ENCODE data around the gene IGSF3.
"Not testable (repeated sequence)": the region's sequence is repeated elsewhere in the genome, so short reads cannot be mapped to it uniquely, and the experiment has no call there.

The IGSF3 gene

DNA sequence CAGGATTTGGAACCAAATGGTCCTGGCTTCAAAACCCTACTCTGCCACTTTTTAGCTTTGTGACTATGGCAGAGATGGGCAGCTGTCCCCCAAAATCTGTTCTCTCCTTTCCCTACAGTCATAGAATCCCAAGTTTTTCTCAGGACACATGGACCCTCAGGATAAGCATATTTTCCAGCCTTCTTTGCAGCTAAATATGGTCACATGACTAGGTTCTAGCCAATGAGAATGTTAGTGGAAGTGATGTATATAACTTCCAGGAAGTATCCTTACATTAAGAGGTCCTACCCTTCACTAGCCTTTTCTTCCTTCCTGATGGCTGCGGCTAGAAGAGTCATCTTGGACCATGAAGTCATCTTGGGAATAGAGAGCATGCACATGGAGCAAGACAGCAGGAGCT lies 5.9 kb downstream of the IGSF3 start:
- no peak for DNase-seq (ENCODE audit: low spot score)

DNA sequence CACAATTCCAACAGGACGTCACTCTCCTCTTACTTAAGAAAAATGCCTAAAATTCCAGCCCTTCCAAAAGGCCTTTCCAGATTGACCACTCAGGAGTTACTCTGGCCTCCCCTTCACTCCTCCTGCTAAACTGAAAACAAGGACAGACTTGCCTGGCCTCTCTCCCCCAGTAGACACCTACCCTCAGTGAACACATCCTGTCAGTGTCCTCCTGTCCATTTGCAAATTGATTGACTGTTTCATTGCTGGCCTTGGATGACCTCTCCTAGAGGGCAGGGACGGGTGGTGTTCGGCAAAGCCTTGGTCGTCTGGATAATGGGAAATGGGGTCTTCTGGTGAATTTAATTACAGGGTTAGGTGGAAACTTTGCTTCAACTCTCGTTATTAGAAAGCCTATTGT lies 8.9 kb downstream of the IGSF3 start:
- DNase-seq (ENCODE audit: low spot score), result not testable (repeated sequence)

DNA sequence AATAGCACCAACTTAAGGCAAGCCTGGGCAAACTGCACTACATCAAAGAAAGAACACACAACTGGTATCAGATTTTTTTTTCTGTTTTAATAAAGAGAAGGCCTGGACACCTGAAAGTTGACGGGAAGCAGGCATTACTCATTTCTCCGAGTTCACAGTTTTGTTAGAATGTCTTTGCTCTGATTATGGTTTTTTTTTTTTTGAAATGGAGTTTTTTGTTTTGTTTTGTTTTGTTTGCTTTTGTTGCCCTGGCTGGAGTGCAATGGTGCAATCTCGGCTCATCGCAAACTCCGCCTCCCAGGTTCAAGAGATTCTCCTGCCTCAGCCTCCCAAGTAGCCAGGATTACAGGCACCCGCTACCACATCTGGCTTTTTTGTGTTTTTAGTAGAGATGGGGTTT lies 9.7 kb downstream of the IGSF3 start:
- DNase-seq (ENCODE audit: low spot score), result not testable (repeated sequence)

DNA sequence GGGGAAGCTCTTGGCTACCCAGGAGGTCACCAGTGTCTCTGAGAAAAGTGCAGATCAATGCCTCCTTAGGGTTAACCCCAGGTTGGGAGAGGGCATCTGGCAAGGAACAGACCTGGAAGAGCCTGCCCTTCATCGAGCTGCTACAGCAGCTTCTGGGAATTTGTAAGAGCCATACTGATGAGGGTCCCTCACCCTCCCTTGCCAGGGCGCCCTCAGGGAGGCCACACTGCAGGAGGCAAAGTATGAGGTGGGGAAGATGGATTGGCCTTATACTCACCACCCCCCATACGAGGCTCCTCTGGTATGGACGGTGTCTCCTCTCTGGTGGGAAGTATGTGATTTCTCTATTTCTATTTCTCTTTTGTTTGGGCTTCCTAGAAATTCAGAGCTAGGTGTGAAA lies 13.2 kb downstream of the IGSF3 start:
- no peak for DNase-seq (ENCODE audit: low spot score)

DNA sequence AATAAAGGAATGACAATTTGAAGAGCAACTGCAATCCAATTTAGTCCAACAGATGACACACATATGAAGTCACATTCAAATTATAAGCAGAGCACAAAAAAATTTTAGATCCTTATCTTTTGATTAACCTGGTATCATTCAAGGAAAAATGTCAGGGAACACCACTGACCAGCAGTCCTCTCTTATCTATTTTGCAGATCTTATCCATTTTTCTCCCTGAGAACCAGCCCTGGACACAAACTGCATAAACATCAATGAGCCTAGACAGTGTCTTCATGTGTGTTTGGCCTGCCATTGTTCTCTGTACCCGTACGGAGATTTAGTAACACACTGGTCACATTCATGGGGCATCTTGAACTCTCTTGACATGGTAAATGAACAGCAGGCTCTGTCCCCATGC lies 14.9 kb downstream of the IGSF3 start:
- not testable (repeated sequence) for DNase-seq (ENCODE audit: low spot score)

DNA sequence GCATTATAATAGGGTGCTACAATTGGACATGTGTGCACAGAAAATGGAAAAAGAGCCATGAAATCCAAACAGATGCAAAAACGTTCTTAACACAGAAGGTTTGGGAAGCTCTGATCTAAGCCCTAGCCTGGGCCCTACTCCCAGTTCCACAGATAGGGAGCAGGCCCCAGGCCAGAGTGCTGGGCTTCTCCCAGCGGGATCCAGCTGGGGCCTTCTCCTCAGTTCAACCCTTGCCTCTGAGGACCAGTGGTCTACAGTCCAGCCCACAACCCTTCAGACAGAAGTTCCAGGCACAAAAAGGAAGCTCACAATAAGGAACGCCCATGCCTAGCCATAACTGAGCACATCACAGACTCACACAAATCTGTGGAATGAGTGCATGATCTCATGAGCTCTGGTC lies 16.8 kb downstream of the IGSF3 start:
- DNase-seq (ENCODE audit: low spot score), result not testable (repeated sequence)

DNA sequence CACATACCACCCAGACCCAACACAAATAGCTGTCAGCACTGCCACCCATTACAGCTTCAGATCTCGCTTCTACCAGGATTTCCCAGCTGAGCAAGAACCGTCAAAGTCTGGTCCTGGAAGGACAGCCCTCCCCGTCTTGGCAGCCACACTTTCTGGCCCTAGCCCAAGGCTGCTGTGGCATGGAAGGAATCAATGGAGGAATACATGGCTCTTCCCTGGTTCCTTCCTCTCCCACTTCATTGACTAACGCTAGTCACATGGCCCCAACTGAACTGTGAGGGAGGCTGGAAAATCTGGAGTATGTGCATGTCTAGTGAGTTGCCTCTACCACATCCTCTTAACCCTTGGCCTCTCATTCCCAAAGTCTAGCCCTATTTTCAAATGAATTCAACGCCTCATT lies 18.5 kb downstream of the IGSF3 start:
- not testable (repeated sequence) for DNase-seq (ENCODE audit: low spot score)

DNA sequence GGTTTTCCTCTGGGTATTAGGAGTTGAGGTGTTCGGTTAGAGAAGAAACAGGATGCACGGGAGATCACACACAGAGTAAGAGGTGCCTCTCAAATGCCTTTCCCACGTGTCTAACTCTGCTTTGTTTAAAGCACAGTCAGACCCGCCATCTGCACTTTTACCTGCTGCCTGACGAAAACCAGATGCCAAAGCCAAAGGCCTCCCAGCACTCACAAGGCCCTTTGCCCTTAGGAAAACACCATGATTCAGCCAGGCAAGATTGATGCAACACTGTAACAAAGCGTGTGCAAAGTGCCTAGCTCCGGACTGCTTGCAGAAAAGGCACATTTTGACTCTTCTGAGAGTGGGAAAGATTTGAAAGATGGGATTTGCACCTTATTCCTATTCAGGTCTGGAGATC lies 19.2 kb downstream of the IGSF3 start:
- not testable (repeated sequence) for DNase-seq (ENCODE audit: low spot score)

DNA sequence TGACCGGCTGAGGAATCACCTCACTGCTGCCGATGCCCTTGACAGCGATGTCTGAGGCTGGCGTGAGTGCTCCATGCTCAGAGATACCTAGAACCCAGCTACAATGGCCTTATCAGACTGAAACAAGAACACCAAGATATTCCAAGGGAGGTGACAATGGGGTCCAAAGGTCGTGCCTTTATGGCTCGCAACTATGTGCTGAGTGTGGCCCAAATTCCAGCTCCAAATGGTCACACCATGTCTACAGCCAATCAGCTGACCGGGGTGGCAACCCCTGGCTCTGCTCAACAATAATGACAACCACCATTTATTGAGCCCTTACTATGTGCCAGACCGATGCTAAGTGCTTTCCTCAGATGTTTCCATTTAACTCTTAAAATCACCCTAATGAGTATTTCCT lies 20.3 kb downstream of the IGSF3 start:
- not testable (repeated sequence) for DNase-seq (ENCODE audit: low spot score)

DNA sequence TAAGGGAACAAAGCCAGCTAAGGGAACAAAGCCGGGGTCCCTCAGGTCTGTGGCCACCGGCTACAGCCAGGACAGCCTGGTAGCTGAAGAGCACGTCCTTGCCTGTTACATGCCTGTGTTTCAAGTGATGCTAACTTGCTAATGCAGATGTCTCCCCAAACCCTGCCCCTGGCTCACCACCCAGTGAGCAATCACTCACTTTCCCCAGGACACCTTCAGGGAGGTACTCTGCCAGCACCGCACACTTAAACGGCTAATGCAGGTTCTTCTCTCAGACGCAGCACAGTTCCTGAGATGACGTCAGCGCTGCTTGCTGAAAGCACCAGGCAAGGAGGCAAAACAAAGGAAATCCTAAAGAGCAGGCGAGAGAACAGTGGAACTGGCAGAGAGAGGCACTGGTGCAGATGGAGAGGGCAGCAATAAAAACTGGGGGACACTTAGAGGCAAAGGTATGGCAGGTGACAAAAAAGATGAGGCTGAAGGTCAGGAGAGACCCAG lies 20.8 kb downstream of the IGSF3 start:
- DNase-seq (ENCODE audit: low spot score), result not testable (repeated sequence)

DNA sequence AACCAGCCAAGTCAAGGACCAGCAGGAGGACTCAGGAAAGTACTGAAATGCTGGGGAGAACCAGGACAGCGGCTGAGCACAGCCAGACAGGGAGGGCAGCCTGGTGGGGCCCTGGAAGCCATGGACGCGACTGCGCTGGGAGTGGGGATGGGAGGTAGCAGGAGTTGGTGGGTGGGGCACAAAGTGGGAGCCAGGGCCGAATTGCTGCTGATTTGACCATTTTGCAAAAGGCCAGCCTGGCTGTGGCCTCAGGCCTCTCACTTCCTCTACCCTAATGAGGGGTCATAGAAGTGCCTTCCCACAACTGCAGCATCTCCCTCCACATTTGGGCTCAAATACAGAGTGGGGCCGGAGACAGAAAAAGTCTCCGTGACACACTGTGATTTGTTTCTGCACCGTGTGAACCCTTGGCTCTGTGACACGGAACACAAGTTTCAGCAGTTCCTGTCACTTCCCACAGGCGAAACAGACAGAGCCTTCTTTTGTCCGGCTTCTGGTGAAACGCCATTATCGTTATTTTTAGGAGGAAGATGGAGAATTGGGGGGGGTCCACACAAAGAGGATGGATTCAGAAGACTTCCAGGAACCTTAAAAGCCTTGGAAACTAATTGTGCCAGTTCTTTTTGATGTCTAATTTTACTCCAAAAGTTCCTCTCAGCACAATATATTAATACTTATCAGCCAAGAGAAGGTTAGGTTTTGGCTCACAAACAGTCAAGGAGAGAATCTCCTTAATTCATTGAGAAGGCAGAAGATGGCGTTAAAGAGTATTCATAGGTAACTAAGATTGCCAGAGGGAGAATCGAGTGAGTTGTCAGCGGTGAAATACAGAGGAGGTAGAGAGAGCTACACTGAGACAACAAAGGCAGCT lies 21.5 kb downstream of the IGSF3 start:
- not testable (repeated sequence) for DNase-seq (ENCODE audit: low spot score)

DNA sequence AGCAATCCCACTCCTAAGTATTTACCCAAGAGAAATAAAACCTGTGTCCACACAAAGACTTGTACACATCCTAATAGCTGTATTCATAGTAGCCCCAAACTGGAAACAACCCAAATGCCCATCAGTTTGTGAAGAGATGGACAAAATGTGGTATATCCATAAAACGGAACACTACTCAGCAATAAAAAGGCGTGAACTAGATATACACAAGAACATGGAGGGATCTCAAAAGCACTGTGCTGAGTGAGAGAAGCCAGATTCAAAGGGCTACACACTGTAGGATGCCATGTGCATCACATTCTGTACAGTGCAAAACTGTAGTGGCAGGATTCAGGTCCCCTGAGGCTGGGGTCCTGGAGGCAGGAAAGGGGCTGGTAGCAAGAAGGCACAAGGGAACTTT lies 22.5 kb downstream of the IGSF3 start:
- DNase-seq (ENCODE audit: low spot score), result not testable (repeated sequence)

DNA sequence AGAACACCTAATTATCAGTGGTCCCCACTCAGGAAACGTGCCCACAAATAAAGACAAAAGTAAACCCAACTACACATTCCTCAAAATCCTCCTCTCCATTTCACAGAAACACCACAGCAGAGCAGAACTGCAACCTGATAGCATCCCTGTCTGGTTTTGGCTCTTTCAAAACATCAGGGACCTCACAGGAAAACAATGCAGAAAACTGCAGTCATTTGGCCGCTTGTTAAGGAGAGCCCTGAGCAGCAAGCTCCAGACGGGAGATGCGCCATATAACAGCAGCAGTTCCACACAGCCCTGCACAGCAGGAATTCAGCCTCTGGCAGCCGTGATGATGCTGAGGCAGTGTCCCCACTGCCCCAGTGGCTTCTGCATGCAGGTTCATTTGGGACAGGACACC lies 23.4 kb downstream of the IGSF3 start:
- not testable (repeated sequence) for DNase-seq (ENCODE audit: low spot score)

DNA sequence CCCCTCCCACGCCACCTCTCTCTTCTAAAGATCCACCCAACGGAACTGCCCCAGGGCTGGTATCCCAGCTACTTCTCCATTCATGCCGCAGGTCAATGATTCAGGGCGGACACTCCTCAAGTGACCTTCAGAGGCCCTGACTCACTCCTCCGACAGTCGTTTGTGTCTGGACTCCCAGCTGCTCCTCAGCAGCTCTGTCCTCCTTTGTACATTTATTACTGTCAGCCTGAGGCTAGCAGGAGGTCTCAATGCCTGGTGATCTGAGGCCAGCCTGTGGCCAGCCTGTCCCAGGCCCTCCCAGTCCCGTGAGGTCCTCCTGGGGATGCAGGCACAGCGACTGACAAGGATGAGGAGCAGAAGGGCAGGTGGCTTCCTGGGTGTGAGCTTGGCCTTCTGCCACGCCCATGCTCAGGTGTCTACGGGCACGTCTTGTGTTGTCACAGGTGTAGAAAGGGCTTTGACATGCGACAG lies 24.2 kb downstream of the IGSF3 start:
- not testable (repeated sequence) for DNase-seq (ENCODE audit: low spot score)

DNA sequence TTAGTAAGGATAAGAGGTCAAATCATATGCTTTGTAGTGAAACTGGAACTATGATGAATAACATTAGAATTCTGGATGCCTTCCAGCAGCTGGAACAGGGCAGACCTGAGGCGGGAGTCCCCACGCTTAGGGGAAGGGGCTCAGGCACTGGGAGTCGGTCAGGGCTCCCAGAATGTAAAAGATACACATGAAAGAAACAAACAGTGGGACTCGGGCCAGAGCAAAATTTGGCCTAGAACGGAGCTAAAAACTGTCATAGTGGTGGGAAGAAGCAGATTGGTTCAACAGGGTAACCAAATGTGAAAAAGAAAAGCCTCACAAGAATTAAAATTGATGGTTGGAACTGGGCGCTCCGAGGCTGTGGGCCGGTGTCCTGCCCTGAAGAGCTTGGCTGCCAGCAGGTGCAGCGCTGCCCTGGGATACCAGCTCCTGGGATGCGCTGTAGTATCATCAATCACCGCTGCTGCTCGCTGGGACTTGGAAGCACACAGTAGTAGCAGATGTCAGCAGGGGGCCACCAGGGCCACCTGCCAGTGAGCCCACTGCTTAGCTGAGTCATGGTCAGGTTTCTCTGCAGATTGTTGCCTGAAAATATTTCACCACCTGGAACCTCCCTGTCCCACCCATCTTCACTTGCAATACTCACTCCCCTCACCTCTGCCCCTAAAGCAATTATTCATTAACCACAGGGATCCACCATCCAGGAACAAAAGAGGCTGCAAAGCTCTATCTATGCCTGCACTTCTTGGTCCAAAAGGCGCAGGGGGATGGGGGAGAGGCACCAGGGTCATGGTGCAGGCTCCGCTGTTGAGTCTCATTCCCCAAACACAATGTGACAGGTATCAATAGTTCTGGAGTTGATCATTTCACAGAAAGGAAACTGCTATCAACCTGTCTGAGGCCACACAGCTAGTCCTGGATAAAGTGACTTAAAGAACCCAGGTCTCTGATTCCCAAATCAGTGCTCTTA lies 24.9 kb downstream of the IGSF3 start:
- not testable (repeated sequence) for DNase-seq (ENCODE audit: low spot score)

DNA sequence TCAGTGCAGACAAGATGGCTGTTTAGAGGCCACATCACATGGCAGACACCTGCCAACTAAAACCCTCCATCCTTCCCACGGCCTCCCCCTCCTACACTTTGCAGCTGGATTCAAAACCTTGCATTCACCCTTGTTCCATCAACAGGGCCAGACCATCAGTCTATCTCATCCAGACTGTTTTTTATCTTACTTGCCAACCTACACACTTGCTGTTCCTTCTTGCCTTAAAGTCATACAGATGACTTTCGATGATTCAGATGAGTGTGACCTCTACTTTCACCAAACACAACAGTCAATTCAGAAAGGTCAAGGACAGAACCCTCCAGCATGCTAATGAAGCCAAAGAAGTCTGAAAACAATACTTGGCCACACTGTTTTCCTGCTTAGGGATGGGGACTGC lies 29.9 kb downstream of the IGSF3 start:
- not testable (repeated sequence) for DNase-seq (ENCODE audit: low spot score)

DNA sequence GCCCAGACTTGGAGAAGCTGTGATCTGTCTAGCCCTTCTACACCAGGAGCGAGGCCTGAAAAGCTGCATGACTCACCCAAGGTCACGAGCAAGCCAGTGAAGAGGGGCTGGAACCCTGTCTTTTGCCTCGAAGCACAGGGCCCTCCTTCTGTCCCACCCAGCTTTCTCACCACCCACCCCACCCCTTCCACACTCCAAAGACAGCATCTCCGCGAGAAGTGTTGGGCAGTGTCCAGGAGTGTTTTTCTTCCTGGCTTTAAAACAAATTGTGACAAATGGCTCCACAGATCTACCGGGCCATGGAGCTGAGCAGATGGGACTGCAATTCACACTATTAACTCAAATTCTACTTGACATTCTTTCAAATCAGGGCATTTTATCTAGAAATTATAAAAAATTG lies 30.9 kb downstream of the IGSF3 start:
- DNase-seq (ENCODE audit: low spot score), result not testable (repeated sequence)

DNA sequence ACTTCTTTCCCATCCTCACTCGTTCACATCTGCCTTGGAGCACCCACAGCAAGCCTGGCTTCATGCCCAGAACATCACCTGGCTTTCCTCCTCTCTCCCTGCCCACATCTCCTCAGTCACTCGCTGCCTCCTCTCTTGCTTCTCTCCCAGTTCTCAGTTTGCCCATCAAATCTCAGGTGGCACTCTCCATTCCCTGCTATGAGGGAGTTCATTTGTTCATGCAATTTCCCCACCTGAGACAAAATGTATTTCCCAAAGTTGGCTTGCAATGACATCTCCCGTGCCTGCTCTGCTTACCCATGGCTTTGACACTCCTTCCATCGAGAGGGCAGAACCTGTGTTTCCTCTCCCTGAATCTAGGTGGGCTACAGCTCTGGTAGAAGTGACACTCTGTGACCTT lies 33.1 kb downstream of the IGSF3 start:
- DNase-seq (ENCODE audit: low spot score), result not testable (repeated sequence)

DNA sequence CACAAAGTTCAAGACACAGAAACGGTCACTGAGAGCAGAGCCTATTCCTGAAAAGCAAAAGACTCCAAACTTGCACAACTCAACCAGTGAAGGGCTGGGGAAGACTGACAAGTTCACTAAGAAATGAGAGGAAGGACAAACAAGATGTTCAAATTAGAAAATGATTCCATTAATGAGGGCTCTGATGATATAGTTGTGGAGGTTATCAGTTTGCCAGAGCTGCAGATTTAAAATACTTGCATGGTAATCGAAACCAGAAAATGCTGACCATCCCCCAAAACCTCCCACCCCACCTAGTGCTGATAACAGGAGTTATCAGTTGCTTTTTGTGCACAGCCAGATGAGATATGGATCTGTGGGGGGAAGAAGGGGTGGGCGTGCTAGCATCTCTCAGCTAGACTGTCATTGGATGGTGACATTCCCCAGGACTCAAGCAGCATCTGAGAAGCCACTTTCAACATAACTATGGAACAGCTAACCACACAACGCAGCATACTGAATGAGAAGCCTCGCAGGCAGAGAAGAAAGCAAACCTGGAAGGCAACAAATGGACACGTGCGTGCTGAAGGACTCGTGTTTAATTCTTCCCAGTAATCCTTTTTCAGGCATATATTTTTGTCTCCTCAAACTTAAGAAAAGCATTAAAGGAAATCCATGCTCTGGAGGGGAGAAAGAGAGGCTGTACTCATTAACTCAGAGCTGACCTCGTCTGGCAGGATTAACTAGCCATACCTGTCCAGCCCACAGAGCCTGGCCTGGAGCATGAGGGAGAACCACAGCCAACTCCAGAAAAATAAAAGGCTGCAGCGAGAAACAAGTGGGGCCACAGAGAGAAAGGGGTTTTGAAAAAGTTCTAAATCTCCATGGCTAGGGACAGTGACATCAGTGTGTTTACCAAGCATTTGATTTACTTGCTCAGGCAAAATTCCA lies 35.3 kb downstream of the IGSF3 start:
- not testable (repeated sequence) for DNase-seq (ENCODE audit: low spot score)

DNA sequence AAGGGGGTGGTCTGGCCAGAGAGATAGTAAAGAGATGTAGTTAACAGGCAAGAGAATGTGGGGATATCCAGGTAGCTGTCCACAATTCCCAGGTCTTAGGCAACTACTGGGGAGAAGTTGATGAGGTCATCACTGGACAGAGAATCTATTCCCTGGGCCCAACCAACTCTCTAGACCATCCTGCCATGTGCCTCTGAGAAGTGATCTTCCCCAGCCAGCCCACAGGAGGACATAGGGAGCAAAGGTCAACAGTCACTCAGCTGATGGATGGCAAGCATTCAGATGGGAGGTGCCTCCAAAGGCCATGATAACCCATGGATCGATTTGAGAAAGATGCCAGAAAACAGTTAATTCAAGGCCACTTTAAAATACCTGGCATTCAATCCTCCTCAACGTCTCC lies 36.0 kb downstream of the IGSF3 start:
- not testable (repeated sequence) for DNase-seq (ENCODE audit: low spot score)

DNA sequence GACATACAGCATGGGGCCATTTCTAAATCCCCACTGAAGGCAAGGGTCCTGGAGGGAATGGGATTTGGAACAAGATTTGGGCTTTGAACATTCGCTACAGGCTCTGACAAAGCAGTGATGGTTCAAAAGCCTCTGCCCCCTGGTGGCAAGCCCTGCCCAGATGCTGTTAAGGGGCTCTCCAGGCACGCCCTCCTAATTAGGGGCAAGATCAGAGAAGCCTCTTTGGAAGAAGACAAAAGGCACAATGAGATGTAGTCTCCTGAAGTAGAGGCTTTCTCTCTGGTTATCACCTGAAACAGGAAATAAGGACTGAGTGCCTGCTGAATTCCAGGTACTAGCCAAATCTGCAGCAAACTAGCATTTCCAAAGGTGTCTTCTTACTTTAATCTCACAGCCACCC lies 37.5 kb downstream of the IGSF3 start:
- not testable (repeated sequence) for DNase-seq (ENCODE audit: low spot score)
